Endodermal cell (in vitro differentiated cells): ENCODE data around the gene PZP. TPM values are rescaled to one million over a fixed set of nuclear protein-coding genes. Genes with fewer than 3 reads are reported as not detected.

Experiments
- DNase-seq: peaks from one replicate; pipeline ENCODE4 v3.0.0-alpha.2; 2017
- H3K27ac ChIP-seq: 2 replicates; pipeline ENCODE4 v1.5.1; 2013; ENCODE audit warnings: mild to moderate bottlenecking, low read depth, low read length, moderate library complexity
- H3K27me3 ChIP-seq: 2 replicates; pipeline ENCODE4 v1.6.1; 2013; ENCODE audit warnings: mild to moderate bottlenecking, low read length, moderate library complexity; ENCODE audit not compliant: insufficient read depth, control insufficient read depth, poor library complexity, severe bottlenecking
- H3K36me3 ChIP-seq: 2 replicates; pipeline ENCODE4 v1.7.0; 2013; ENCODE audit warnings: mild to moderate bottlenecking, low read length, moderate library complexity; ENCODE audit not compliant: control insufficient read depth, insufficient read depth
- H3K4me1 ChIP-seq: one replicate; pipeline ENCODE4 v1.7.0; 2013; ENCODE audit warnings: low read length; ENCODE audit not compliant: control insufficient read depth, insufficient read depth
- H3K4me3 ChIP-seq: 2 replicates; pipeline ENCODE4 v1.5.1; 2013; ENCODE audit warnings: mild to moderate bottlenecking, low read length, moderate library complexity
- H3K9ac ChIP-seq: 2 replicates; pipeline ENCODE4 v1.6.1; 2013; ENCODE audit warnings: mild to moderate bottlenecking, low read length, moderate library complexity; ENCODE audit not compliant: poor library complexity, severe bottlenecking; ENCODE audit errors: extremely low read depth
- H3K9me3 ChIP-seq: 2 replicates; pipeline ENCODE4 v1.6.1; 2013; ENCODE audit warnings: mild to moderate bottlenecking, low read length, moderate library complexity; ENCODE audit not compliant: control insufficient read depth
- H3K27ac Mint-ChIP-seq: 2 replicates; pipeline ENCODE4 v1.8.0; 2020; ENCODE audit warnings: mixed read lengths
- H3K27me3 Mint-ChIP-seq: 2 replicates; pipeline ENCODE4 v1.8.0; 2021; ENCODE audit warnings: mild to moderate bottlenecking, mixed read lengths; ENCODE audit not compliant: insufficient read depth
- H3K36me3 Mint-ChIP-seq: 2 replicates; pipeline ENCODE4 v1.8.0; 2020; ENCODE audit warnings: low read depth, mixed read lengths
- H3K4me1 Mint-ChIP-seq: 2 replicates; pipeline ENCODE4 v1.8.0; 2020; ENCODE audit warnings: mixed read lengths
- H3K4me3 Mint-ChIP-seq: 2 replicates; pipeline ENCODE4 v1.8.0; 2020; ENCODE audit warnings: mild to moderate bottlenecking, moderate library complexity, mixed read lengths
- H3K9me3 Mint-ChIP-seq: 2 replicates; pipeline ENCODE4 v1.8.0; 2020; ENCODE audit warnings: mild to moderate bottlenecking, mixed read lengths
- WGBS, 2 experiments: methylation state at CpG; one replicate each; pipeline versions ENCODE4 v1.1.5 to v1.1.7; 2013; ENCODE audit warnings: missing lambda C conversion rate in 2 of 2, mixed read lengths in 1 of 2; ENCODE audit not compliant: insufficient coverage in 1 of 2, insufficient read length in 1 of 2; 5-methylcytosine and 5-hydroxymethylcytosine counted together
- total RNA-seq, 2 donors: library from RNA; stranded (reverse); fragmentation: NEBNext Ultra II Directional in 1 of 2; extraction: Animal tissue kit (Norgen Biotek cat#: 25700) in 1 of 2; gene quantifications; 2 replicates in 1 of 2; 3 replicates in 1 of 2; pipeline ENCODE4 v1.2.1, GENCODE V29; 2021
- TF ChIP-seq, protein P1 (sequence below): fragments of 200-600 bp; sonication (generic); conservative IDR thresholded peaks from 2 replicates; pipeline ENCODE4 v1.5.0; 2021; ENCODE audit warnings: antibody characterized with exemption, mild to moderate bottlenecking

The PZP gene
- total RNA-seq, 2 donors from 2014 or later = 1.3 TPM; not detected in 1

DNA sequence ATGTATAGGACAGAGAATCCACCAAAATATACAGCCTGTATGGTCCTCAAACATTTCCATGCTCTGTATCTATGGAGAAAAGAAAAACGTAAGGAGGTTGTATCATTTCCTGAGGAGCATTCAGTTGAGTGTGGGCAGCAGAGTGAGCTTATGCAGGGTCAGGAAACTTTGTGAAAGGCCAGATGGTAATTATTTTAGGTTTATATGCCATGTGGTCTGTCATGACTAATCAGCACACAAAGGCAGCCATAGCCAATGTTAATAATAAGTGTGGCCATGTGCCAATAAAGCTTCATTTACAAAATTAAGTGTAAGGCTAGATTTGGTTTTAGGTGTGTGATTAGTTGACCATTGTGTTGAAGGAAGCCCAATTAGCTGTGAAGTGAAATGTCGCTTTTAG lies 59.3 kb downstream of the PZP start:
- no peaks in the 10 kb centered on the region for H3K4me1 ChIP-seq
- Mint-ChIP-seq H3K9me3 (peaks cover 22% of the 10 kb centered on the region), H3K36me3 (peaks cover 4% of the 10 kb centered on the region), H3K27ac (no peak overlapping the region), H3K27me3 (peaks cover 36% of the 10 kb centered on the region), H3K4me1 (peaks cover 11% of the 10 kb centered on the region), H3K4me3 (no peak overlapping the region)
- peaks cover 13% of the 10 kb centered on the region for H3K9me3 ChIP-seq
- WGBS, 2 experiments = 85 to 87% methylated on average over 2 of the region's 2 CpGs
- no peak overlapping the region for H3K27ac ChIP-seq
- H3K9ac ChIP-seq = no peak overlapping the region
- TF ChIP-seq, protein P1, sequence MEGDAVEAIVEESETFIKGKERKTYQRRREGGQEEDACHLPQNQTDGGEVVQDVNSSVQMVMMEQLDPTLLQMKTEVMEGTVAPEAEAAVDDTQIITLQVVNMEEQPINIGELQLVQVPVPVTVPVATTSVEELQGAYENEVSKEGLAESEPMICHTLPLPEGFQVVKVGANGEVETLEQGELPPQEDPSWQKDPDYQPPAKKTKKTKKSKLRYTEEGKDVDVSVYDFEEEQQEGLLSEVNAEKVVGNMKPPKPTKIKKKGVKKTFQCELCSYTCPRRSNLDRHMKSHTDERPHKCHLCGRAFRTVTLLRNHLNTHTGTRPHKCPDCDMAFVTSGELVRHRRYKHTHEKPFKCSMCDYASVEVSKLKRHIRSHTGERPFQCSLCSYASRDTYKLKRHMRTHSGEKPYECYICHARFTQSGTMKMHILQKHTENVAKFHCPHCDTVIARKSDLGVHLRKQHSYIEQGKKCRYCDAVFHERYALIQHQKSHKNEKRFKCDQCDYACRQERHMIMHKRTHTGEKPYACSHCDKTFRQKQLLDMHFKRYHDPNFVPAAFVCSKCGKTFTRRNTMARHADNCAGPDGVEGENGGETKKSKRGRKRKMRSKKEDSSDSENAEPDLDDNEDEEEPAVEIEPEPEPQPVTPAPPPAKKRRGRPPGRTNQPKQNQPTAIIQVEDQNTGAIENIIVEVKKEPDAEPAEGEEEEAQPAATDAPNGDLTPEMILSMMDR = no peak
- no peak for DNase-seq
- H3K27me3 ChIP-seq = no peaks in the 10 kb centered on the region
- H3K36me3 ChIP-seq = no peaks in the 10 kb centered on the region
- no peak overlapping the region for H3K4me3 ChIP-seq

DNA sequence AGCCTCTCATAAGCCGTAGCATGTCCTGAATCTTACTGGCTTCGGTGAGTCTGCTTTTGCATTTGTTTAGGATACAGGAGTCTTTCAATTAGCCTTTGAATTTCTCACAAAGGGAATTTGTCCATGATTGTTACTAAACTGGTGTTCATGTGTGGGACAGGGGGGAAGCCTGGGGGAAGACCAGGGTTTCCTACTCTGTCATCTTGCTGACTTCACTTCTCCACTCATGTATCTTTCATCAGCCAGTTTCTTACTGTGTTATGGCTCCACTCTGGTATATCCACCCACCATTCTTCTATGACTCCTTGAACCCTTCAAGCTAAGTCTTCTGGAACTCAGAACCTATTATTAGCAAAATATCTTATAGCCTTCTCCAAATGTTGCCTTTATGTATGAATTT lies 60.7 kb downstream of the PZP start:
- no peak overlapping the region for H3K9ac ChIP-seq
- no peak overlapping the region for H3K27ac ChIP-seq
- Mint-ChIP-seq H3K27ac (no peak overlapping the region), H3K27me3 (peaks cover 32% of the 10 kb centered on the region), H3K4me1 (peaks cover 11% of the 10 kb centered on the region), H3K9me3 (peaks cover 36% of the 10 kb centered on the region), H3K4me3 (no peak overlapping the region), H3K36me3 (peaks cover 5% of the 10 kb centered on the region)
- H3K27me3 ChIP-seq = no peaks in the 10 kb centered on the region
- H3K4me1 ChIP-seq = no peaks in the 10 kb centered on the region
- WGBS, 2 experiments = 97 to 100% methylated on average over 1 to 2 of the region's 2 CpGs
- DNase-seq = no peak
- H3K9me3 ChIP-seq = peaks cover 17% of the 10 kb centered on the region
- TF ChIP-seq, protein P1 = no peak
- H3K4me3 ChIP-seq = no peak overlapping the region
- H3K36me3 ChIP-seq = no peaks in the 10 kb centered on the region

- peaks cover 9% of the 10 kb centered on the region for H3K4me1 Mint-ChIP-seq
- TF ChIP-seq, protein P1 = no peak
- no peak overlapping the region for H3K27ac ChIP-seq
- H3K9ac ChIP-seq = no peak overlapping the region
- peaks cover 63% of the 10 kb centered on the region for H3K9me3 Mint-ChIP-seq
- no peak overlapping the region for H3K4me3 Mint-ChIP-seq
- no peak for DNase-seq
- H3K27ac Mint-ChIP-seq = no peak overlapping the region
- H3K4me1 ChIP-seq = no peaks in the 10 kb centered on the region
- H3K36me3 ChIP-seq = no peaks in the 10 kb centered on the region
- 86% methylated on average over 4 of the region's 4 CpGs; no CpG with 5 or more reads in 1 of the 2 experiments for WGBS, 2 experiments
- H3K9me3 ChIP-seq = peaks cover 40% of the 10 kb centered on the region
- peaks cover 5% of the 10 kb centered on the region for H3K36me3 Mint-ChIP-seq
- no peak overlapping the region for H3K4me3 ChIP-seq
- H3K27me3 Mint-ChIP-seq = peaks cover 26% of the 10 kb centered on the region
- no peaks in the 10 kb centered on the region for H3K27me3 ChIP-seq
Measured at GRCh38 chr12:9144730-9145106, 63.5 kb downstream of the PZP start.
